Measurements from ENCODE around the gene MDFI. TPM values are rescaled to one million over a fixed set of nuclear protein-coding genes. Genes with fewer than 3 reads are reported as not detected.

The MDFI gene
- polyA plus RNA-seq, 1 donor from 2014 or later: not detected

DNA sequence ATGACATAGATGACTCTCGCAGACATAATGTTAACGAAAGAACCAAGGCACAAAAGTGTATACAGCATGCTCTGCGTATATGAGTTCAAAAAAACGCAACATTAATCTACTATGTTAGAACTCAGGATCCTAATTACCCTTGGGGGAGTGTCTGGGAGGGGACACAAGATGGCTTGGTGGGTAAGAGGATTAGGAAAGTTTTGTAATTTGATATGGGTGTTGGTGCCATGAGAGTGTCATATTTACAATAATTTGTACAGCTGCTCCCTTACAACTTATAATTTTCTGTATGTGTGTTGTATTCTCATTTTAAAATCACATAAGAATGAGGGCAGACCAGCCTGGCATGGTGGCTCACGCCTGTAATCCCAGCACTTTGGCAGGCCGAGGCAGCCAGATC lies 58.5 kb downstream of the MDFI start:
- Mint-ChIP-seq H3K27me3 (no peaks in the 10 kb centered on the region), H3K27ac (peak overlapping the region in 2 of 3 donors; percentile 10 to 88), H3K4me1 (peaks cover 29 to 41% (median 39%) of the 10 kb centered on the region in 3 donors), H3K36me3 (peaks cover 1% of the 10 kb centered on the region), H3K4me3 (no peak overlapping the region), H3K9me3 (no peaks in the 10 kb centered on the region)

DNA sequence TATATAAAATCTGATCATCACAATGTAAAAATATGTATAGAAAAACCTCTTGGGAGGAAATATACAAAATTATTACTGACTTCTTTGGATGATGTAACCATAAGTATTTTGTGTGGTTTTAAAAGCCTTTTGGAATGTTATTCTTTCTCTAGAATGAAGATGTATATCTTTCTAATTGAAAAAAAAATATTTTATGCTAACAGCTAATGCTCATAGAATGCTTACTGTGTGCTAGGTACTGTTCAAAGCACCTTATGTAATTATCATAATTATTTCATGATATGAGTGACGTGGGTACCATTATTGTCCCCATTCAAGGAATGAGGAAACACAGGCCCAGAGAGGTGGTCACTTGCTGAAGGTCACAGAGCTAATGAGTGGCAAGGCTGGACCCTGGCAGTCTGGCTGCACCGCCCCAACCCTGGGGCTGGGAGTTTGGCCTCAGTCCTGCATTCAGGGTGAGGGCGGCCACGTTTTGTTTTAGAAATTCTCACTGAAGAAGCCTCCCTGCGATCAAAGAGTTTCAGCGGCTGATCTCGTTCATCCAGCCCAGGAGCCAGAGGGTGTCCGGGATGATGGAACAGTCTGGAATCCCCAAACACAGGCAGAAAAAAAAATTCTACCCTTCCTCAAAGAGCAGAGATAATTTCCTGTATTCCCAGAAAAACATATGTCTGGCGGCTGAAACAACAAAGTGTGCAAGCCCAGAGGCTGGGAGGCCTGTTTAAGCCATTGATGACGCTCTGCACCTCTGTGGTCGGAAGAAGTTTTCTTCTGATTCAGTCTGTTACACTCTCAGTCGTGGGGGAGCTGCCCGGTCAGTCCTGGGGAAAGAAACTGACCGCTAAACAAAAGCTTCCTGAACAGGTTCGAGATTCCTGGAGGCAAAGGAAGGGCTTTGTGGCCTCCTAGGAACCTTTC lies 59.9 kb downstream of the MDFI start:
- H3K36me3 Mint-ChIP-seq: peaks cover 1% of the 10 kb centered on the region
- no peaks in the 10 kb centered on the region for H3K27me3 Mint-ChIP-seq
- H3K4me3 Mint-ChIP-seq: peak overlapping the region in 3 of 4 donors; percentile 3 to 68 (median 10)
- peaks cover 33 to 42% (median 41%) of the 10 kb centered on the region in 3 donors for H3K4me1 Mint-ChIP-seq
- H3K9me3 Mint-ChIP-seq: no peaks in the 10 kb centered on the region
- H3K27ac Mint-ChIP-seq: peak overlapping the region; percentile 0 to 97 (median 59)

DNA sequence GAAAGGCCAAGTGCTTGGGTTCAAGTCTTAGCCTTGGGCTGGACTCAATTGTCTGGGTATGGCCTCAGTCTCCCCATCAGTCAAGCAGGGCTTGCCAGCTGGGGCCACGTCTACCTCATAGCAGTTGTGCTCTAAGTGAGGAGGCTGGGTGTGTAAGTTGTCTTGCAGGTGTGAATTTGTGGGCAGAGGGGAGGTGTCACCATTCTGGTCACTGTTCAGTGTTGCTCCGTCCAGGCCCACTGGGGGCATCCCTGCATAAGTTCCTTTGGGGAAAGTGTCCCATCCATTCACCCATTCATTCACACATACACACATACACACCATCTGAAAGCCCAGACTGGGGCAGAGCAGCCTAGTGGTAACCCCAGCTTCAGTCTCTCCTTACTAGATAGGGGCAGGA lies 60.8 kb downstream of the MDFI start:
- no peaks in the 10 kb centered on the region for H3K9me3 Mint-ChIP-seq
- H3K27me3 Mint-ChIP-seq: no peaks in the 10 kb centered on the region
- H3K4me3 Mint-ChIP-seq: peak overlapping the region in 2 of 4 donors; percentile 64 to 75
- H3K36me3 Mint-ChIP-seq: peaks cover 1% of the 10 kb centered on the region
- H3K4me1 Mint-ChIP-seq: peaks cover 42 to 47% (median 45%) of the 10 kb centered on the region in 3 donors
- H3K27ac Mint-ChIP-seq: peak overlapping the region in 2 of 3 donors; percentile 67 to 97

DNA sequence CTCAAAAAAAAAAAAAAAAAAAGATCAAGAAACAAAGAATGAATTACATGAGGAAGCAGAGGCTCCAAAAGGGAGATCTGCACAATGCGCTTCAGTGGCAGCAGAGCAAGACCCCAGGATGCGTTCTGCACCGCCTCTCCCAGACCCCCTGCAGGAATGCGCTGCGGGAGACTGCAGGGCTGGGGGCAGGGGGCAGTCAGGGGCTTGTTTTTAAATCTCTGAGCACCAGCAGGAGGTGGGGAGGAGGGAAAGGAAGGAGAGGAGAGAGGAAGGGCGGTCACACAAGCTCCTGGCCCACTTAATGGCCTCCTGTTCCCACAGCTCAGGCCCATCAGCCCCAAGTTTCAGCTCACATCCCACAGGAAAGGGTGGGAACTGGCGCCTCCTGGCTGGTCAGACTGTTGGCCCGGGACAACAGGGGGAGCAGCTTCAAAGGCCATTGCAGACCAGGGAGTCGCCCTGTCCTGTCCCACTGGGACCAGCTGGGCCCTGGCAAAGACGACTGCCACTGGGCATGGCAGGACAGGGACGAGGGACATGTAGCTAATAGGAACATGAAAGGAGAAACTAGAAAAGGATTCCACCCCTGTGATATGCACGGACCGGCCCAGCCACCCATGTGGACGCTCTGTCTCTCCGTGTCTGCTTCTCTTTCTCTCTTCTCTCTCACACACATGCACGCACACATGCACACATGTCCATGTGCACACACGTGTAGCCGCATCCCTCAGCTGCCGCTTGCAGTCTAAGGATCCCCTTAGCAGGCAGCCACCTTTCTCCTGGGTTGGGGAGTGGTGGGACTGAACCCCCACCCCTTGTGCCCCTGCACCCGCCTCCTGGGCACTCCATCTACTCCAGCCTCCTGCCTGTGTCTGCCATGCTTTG lies 62.4 kb downstream of the MDFI start:
- Mint-ChIP-seq H3K4me1 (peaks cover 46 to 57% (median 46%) of the 10 kb centered on the region in 3 donors), H3K9me3 (no peaks in the 10 kb centered on the region), H3K36me3 (peaks cover 5% of the 10 kb centered on the region), H3K4me3 (peak overlapping the region in 3 of 4 donors; percentile 33 to 89 (median 64)), H3K27ac (peak overlapping the region; percentile 89 to 97 (median 95)), H3K27me3 (no peaks in the 10 kb centered on the region)

DNA sequence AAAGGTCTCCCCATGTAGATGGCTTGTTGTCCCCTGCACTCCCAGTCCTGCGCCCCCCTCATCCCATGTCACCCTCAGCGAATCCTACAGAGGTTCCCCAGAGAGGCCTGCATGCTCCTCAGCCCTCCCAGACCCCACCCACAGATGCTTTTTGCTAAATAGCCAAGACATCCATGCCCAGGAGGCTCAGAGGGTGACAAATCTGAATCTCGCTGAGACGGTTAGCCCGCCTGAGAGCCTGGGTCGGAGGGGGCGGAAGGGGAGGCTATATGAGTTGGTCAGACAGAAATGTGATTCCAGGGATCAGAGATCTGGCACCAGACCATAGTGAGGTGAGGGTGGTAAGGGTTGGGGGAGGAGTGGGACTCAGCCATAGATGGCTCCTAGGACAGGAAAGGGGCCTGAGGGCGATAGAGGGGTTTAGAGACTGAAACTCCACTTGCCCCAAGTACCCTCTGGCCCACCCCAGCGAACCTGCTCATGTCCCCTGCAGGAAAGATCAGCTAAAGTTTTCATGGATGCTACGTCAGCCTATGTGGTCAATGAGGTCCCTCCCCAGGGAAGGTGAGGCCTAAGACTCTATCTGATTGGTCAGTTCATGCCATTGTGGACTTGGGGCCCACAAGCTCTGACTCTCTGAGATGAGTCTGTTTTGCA lies 63.9 kb downstream of the MDFI start:
- no peaks in the 10 kb centered on the region for H3K9me3 Mint-ChIP-seq
- H3K4me1 Mint-ChIP-seq: peaks cover 50 to 57% (median 52%) of the 10 kb centered on the region in 3 donors
- peak overlapping the region in 2 of 4 donors; percentile 25 to 45 for H3K4me3 Mint-ChIP-seq
- H3K27me3 Mint-ChIP-seq: no peaks in the 10 kb centered on the region
- H3K36me3 Mint-ChIP-seq: peaks cover 4% of the 10 kb centered on the region
- H3K27ac Mint-ChIP-seq: peak overlapping the region in 2 of 3 donors; percentile 16 to 18

DNA sequence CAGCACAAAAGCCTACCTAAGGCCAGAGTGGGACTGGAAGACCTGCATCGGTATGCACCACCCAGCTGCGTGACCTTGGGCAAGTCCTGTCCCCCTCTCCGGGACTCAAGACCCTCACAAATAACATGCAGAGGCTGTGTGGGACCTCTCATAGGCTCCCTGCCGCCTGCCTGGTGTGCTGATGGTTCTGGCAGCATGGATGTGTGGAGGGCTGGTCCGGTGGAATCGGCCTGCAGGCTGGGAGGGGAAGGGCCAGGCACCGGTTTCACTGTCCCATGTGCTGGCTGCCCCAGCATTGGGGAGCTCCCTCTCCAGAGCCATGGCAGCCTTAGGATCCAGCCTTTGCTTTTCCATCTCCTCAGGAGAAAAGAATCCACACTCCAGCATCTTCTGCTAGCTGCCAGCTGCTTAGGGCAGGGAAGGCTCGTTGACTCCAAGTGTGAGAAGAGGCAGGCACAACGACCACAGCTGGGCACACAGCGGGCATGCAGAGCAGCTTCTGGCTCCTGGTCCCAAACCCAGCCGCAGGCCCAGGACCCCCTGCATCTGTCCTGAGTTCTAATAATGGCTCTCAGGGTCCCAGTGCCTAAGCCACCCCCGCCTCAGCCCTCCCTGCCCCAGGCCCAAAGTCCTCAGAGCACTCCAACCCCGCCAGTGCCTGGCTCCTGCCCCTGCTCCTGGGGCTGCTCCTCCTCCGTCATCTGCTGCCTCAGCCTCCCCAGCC lies 64.7 kb downstream of the MDFI start:
- peaks cover 4% of the 10 kb centered on the region for H3K36me3 Mint-ChIP-seq
- H3K27ac Mint-ChIP-seq: peak overlapping the region; percentile 88 to 98 (median 89)
- H3K27me3 Mint-ChIP-seq: no peaks in the 10 kb centered on the region
- peak overlapping the region in 3 of 4 donors; percentile 43 to 90 (median 59) for H3K4me3 Mint-ChIP-seq
- H3K4me1 Mint-ChIP-seq: peaks cover 52 to 61% (median 54%) of the 10 kb centered on the region in 3 donors
- H3K9me3 Mint-ChIP-seq: no peaks in the 10 kb centered on the region

Other genes with a start within 250 kb of the MDFI start
- gene FOXP4, start 92.1 kb upstream of the MDFI start, polyA plus RNA-seq: 2.6 TPM
- gene TFEB, start 97.1 kb downstream of the MDFI start, polyA plus RNA-seq: 196 TPM
- not detected for gene PGC, start 108.9 kb downstream of the MDFI start, polyA plus RNA-seq
- gene FRS3, start 141.4 kb downstream of the MDFI start, polyA plus RNA-seq: 2.9 TPM
- gene PRICKLE4, start 142.3 kb downstream of the MDFI start, polyA plus RNA-seq: not detected
- 387 TPM for gene TOMM6, start 149.2 kb downstream of the MDFI start, polyA plus RNA-seq

Measured in IgD-negative memory B cell (primary cell).